ENCODE data around the gene NPTN. TPM values are rescaled to one million over a fixed set of nuclear protein-coding genes. Genes with fewer than 3 reads are reported as not detected.
A peak's percentile ranks its signal among the peaks of the same experiment; 100 is the strongest.

NPTN gene
- total RNA-seq, 5 donors from 2014 or later (not counting 1 experiment from before 2014, with no cell fraction given) = 24.7 to 34.9 (median 33.1) TPM

DNA sequence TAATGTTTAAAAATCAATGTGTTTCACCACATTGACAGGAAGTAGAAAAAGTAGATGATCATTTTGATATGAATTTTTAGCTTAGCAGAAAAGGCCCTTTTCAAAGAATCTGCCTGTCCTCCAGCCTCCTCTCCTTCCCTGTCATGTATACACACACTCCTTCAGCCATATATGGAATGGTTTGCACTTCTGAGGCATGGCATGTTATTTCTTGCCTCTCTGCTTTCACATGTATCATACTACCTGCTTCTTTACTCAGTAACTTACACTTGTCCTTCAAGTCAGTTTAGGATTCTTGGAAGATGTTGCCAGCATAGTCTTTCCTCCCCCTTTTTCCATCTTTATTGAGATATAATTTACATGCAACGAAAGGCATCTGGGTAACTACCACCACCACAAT, 111.2 kb downstream of the NPTN start:
- no peaks in the 10 kb centered on the region for H3K36me3 ChIP-seq (ENCODE audit: control insufficient read depth in 2 of 2, extremely low read depth in 1 of 2, insufficient read depth in 1 of 2, low read length in 1 of 2)
- no peak overlapping the region for H3K4me3 ChIP-seq (ENCODE audit: control insufficient read depth in 1 of 2, extremely low read depth in 1 of 2, low read length in 1 of 2)
- H3K9me3 ChIP-seq = no peaks in the 10 kb centered on the region
- Mint-ChIP-seq H3K4me1 (peaks cover 0 to 9% (median 0%) of the 10 kb centered on the region in 3 donors), H3K4me3 (no peak overlapping the region), H3K36me3 (peaks cover 1% of the 10 kb centered on the region), H3K27ac (no peak overlapping the region), H3K27me3 (no peaks in the 10 kb centered on the region), H3K9me3 (no peaks in the 10 kb centered on the region)
- ChIA-PET POLR2A (no interaction called here), CTCF (interaction anchor here in 1 of 2 donors (0.6 kb wide), 1 partner anchor 94 kb away, joined by 3 read pairs; no protein-coding TSS in a partner anchor)
- H3K4me1 ChIP-seq (ENCODE audit: control insufficient read depth in 1 of 2, extremely low read depth in 1 of 2, insufficient read depth in 2 of 2, low read length in 2 of 2) = peaks cover 0 to 6% of the 10 kb centered on the region in 2 experiments
- DNase-seq (no peak), ATAC-seq (replicated peaks in 1 of 4) (no peak)
- WGBS (ENCODE audit: insufficient coverage) = no CpG with 5 or more reads among the region's 1 CpG
- no peak overlapping the region for H3K27ac ChIP-seq (ENCODE audit: low read length)
- H3K27me3 ChIP-seq (replicated peaks in 1 of 2; ENCODE audit: control insufficient read depth in 2 of 2, extremely low read depth in 1 of 2, insufficient read depth in 2 of 2, low read length in 1 of 2) = no peaks in the 10 kb centered on the region

GRCh38 chr15:73518876-73519733, 114.1 kb downstream of the NPTN start:
- DNase-seq (peak in 1 of 35 experiments; percentile 9), ATAC-seq (replicated peaks in 1 of 4) (no peak)
- CTCF ChIA-PET = no interaction called here
- peaks cover 1 to 4% of the 10 kb centered on the region in 2 donors for H3K27me3 Mint-ChIP-seq
- Histone ChIP-seq H3K27ac (ENCODE audit: low read length) (no peak overlapping the region), H3K4me3 (ENCODE audit: control insufficient read depth in 1 of 2, extremely low read depth in 1 of 2, low read length in 1 of 2) (no peak overlapping the region), H3K4me1 (ENCODE audit: control insufficient read depth in 1 of 2, extremely low read depth in 1 of 2, insufficient read depth in 2 of 2, low read length in 2 of 2) (peaks cover 0 to 6% of the 10 kb centered on the region in 2 experiments), H3K36me3 (ENCODE audit: control insufficient read depth in 2 of 2, extremely low read depth in 1 of 2, insufficient read depth in 1 of 2, low read length in 1 of 2) (no peaks in the 10 kb centered on the region), H3K27me3 (replicated peaks in 1 of 2; ENCODE audit: control insufficient read depth in 2 of 2, extremely low read depth in 1 of 2, insufficient read depth in 2 of 2, low read length in 1 of 2) (peaks cover 0 to 2% of the 10 kb centered on the region in 2 experiments), H3K9me3 (no peaks in the 10 kb centered on the region)
- peaks cover 0 to 14% (median 1%) of the 10 kb centered on the region in 3 donors for H3K4me1 Mint-ChIP-seq
- WGBS (ENCODE audit: insufficient coverage) = no CpG with 5 or more reads among the region's 5 CpGs
- POLR2A ChIA-PET = no interaction called here
- peaks cover 0 to 4% (median 0%) of the 10 kb centered on the region in 3 donors for H3K9me3 Mint-ChIP-seq
- no peak overlapping the region for H3K4me3 Mint-ChIP-seq
- H3K36me3 Mint-ChIP-seq = peaks cover 3% of the 10 kb centered on the region
- no peak overlapping the region for H3K27ac Mint-ChIP-seq

DNA sequence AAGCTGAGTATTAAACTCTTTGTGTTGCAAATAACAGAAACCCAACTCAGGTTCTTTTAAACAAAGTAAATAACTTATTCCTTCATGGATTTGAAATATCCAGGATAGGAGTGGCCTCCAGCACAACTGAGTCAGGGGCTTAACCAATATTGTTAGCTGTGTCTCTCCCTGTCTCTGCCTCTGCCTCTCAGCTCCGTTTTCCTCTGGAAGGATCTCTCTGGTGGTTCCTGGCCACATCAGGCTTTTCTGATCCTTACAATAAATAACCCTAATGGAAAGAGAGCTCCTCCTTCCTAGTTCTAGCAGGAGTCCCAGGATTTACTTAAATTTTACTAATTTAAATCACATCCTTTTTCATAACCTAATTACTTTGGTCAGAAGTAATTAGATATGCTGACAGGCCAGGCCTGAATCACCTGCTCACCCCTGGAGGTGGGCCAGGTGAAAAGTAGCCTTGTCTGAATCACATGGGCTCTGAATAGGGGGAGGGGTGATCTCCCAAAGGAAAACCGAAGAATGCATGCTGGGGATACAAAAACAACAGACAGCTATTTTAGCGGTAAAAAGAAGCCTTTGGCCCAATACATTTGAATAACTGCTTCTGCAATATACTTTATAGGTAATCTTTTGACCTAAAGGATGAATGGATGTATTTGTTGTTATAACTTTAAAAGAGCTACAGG, 114.9 kb downstream of the NPTN start:
- POLR2A ChIA-PET = no interaction called here
- Mint-ChIP-seq H3K9me3 (peaks cover 0 to 4% (median 0%) of the 10 kb centered on the region in 3 donors), H3K27me3 (peaks cover 1 to 4% of the 10 kb centered on the region in 2 donors), H3K36me3 (peaks cover 3% of the 10 kb centered on the region), H3K4me1 (peaks cover 0 to 14% (median 1%) of the 10 kb centered on the region in 3 donors), H3K4me3 (no peak overlapping the region), H3K27ac (no peak overlapping the region)
- H3K36me3 ChIP-seq (ENCODE audit: control insufficient read depth in 2 of 2, extremely low read depth in 1 of 2, insufficient read depth in 1 of 2, low read length in 1 of 2) = no peaks in the 10 kb centered on the region
- no peak overlapping the region for H3K27ac ChIP-seq (ENCODE audit: low read length)
- WGBS (ENCODE audit: insufficient coverage) = 63% methylated on average over 1 of the region's 3 CpGs
- H3K9me3 ChIP-seq = no peaks in the 10 kb centered on the region
- peaks cover 0 to 6% of the 10 kb centered on the region in 2 experiments for H3K4me1 ChIP-seq (ENCODE audit: control insufficient read depth in 1 of 2, extremely low read depth in 1 of 2, insufficient read depth in 2 of 2, low read length in 2 of 2)
- peaks cover 0 to 2% of the 10 kb centered on the region in 2 experiments for H3K27me3 ChIP-seq (replicated peaks in 1 of 2; ENCODE audit: control insufficient read depth in 2 of 2, extremely low read depth in 1 of 2, insufficient read depth in 2 of 2, low read length in 1 of 2)
- CTCF ChIA-PET = no interaction called here
- DNase-seq (no peak), ATAC-seq (replicated peaks in 1 of 4) (no peak)
- no peak overlapping the region for H3K4me3 ChIP-seq (ENCODE audit: control insufficient read depth in 1 of 2, extremely low read depth in 1 of 2, low read length in 1 of 2)

DNA sequence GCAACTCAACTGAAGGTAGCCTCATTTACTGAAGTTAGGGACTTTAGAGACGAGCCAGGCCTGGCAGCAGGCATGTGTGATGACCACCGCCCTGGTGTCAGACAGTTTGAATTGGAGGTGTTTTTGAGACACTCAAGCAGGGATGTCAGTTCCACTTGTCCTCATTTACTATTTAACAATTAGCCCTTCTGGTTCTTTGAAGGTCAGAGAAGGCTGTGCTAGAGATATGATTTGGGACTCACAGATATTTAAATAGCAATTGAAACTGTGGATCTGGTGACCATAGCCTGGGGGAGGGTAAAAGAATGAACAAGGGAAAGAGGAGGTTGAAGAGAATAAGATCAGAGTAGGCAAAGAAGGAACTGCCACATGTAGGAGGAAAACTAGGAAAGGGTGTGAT, 115.6 kb downstream of the NPTN start:
- H3K27me3 Mint-ChIP-seq = peaks cover 1 to 4% of the 10 kb centered on the region in 2 donors

GRCh38 chr15:73515527-73515926, 117.7 kb downstream of the NPTN start:
- ChIA-PET CTCF (no interaction called here), POLR2A (interaction anchor here in 1 of 2 donors (0.7 kb wide), 1 partner anchor 10 kb away, joined by 3 read pairs; no protein-coding TSS in a partner anchor)
- H3K9me3 Mint-ChIP-seq = peaks cover 0 to 4% (median 0%) of the 10 kb centered on the region in 3 donors

More for the DNA sequence above, 115.6 kb downstream of the NPTN start:
- no peak overlapping the region for H3K4me3 Mint-ChIP-seq
- no peak overlapping the region for H3K27ac Mint-ChIP-seq
- peaks cover 0 to 14% (median 1%) of the 10 kb centered on the region in 3 donors for H3K4me1 Mint-ChIP-seq
- peaks cover 0 to 2% of the 10 kb centered on the region in 2 experiments for H3K27me3 ChIP-seq (replicated peaks in 1 of 2; ENCODE audit: control insufficient read depth in 2 of 2, extremely low read depth in 1 of 2, insufficient read depth in 2 of 2, low read length in 1 of 2)
- DNase-seq = no peak
- H3K9me3 ChIP-seq = no peaks in the 10 kb centered on the region
- no peak for ATAC-seq (replicated peaks in 1 of 4)
- H3K4me3 ChIP-seq (ENCODE audit: control insufficient read depth in 1 of 2, extremely low read depth in 1 of 2, low read length in 1 of 2) = no peak overlapping the region
- peaks cover 3% of the 10 kb centered on the region for H3K36me3 Mint-ChIP-seq
- H3K9me3 Mint-ChIP-seq = peaks cover 0 to 4% (median 0%) of the 10 kb centered on the region in 3 donors
- POLR2A ChIA-PET = no interaction called here
- WGBS (ENCODE audit: insufficient coverage) = 40% methylated on average over 1 of the region's 2 CpGs
- no peak overlapping the region for H3K27ac ChIP-seq (ENCODE audit: low read length)
- CTCF ChIA-PET = no interaction called here
- no peaks in the 10 kb centered on the region for H3K36me3 ChIP-seq (ENCODE audit: control insufficient read depth in 2 of 2, extremely low read depth in 1 of 2, insufficient read depth in 1 of 2, low read length in 1 of 2)
- H3K4me1 ChIP-seq (ENCODE audit: control insufficient read depth in 1 of 2, extremely low read depth in 1 of 2, insufficient read depth in 2 of 2, low read length in 2 of 2) = peaks cover 0 to 6% of the 10 kb centered on the region in 2 experiments

More at GRCh38 chr15:73515527-73515926, 117.7 kb downstream of the NPTN start:
- Histone ChIP-seq H3K27ac (ENCODE audit: low read length) (no peak overlapping the region), H3K4me3 (ENCODE audit: control insufficient read depth in 1 of 2, extremely low read depth in 1 of 2, low read length in 1 of 2) (no peak overlapping the region), H3K36me3 (ENCODE audit: control insufficient read depth in 2 of 2, extremely low read depth in 1 of 2, insufficient read depth in 1 of 2, low read length in 1 of 2) (no peaks in the 10 kb centered on the region), H3K4me1 (ENCODE audit: control insufficient read depth in 1 of 2, extremely low read depth in 1 of 2, insufficient read depth in 2 of 2, low read length in 2 of 2) (peaks cover 0 to 6% of the 10 kb centered on the region in 2 experiments), H3K27me3 (replicated peaks in 1 of 2; ENCODE audit: control insufficient read depth in 2 of 2, extremely low read depth in 1 of 2, insufficient read depth in 2 of 2, low read length in 1 of 2) (peaks cover 0 to 2% of the 10 kb centered on the region in 2 experiments), H3K9me3 (no peaks in the 10 kb centered on the region)
- no CpG with 5 or more reads among the region's 1 CpG for WGBS (ENCODE audit: insufficient coverage)
- Mint-ChIP-seq H3K27me3 (peaks cover 1 to 4% of the 10 kb centered on the region in 2 donors), H3K36me3 (peaks cover 3% of the 10 kb centered on the region), H3K27ac (no peak overlapping the region), H3K4me1 (peaks cover 0 to 14% (median 1%) of the 10 kb centered on the region in 3 donors), H3K4me3 (no peak overlapping the region)
- DNase-seq = no peak
- ATAC-seq (replicated peaks in 1 of 4) = no peak

Measured in T-cell (primary cell).